ENCODE data around the gene ACO2.

- TF ChIP-seq POLR2A (IDR thresholded peaks at IDR 0.05) (no peak), CTCF (IDR thresholded peaks at IDR 0.05) (no peak), POLR2AphosphoS5 (IDR thresholded peaks at IDR 0.05) (no peak), EP300 (IDR thresholded peaks at IDR 0.05; ENCODE audit: low read depth) (no peak)
These were observed 35.9 kb downstream of the ACO2 start for GRCh38 chr22:41504816-41505215.
